Motor neuron (in vitro differentiated cells): Measurements from ENCODE around the gene PSMB7. TPM values are rescaled to one million over a fixed set of nuclear protein-coding genes. Genes with fewer than 3 reads are reported as not detected.

Experiments used
- ATAC-seq, 8 experiments: fragments of 200-7000 bp; cut with Tn5 transposase; replicated peaks in 6 of 8; 2 replicates each; pipeline ENCODE4 v1.8.0; 2021; ENCODE audit warnings: mild to moderate bottlenecking in 8 of 8, moderate library complexity in 8 of 8
- H3K27ac ChIP-seq, 2 donors: fragments of 250-450 bp; sonication (Bioruptor Pico); 2 replicates each; pipeline ENCODE4 v1.9.0; 2021; ENCODE audit warnings: antibody characterized with exemption in 2 of 2, mild to moderate bottlenecking in 2 of 2, moderate library complexity in 1 of 2
- H3K4me1 ChIP-seq, 2 donors: fragments of 250-450 bp; sonication (Bioruptor Pico); replicated peaks in 1 of 2; 2 replicates each; pipeline ENCODE4 v1.6.1; 2021; ENCODE audit warnings: antibody characterized with exemption in 2 of 2, mild to moderate bottlenecking in 2 of 2, moderate library complexity in 1 of 2
- H3K4me3 ChIP-seq, 5 donors: fragments of 250-450 bp; sonication (Bioruptor Pico); 2 replicates each; pipeline ENCODE4 v1.9.0; 2021; ENCODE audit warnings: antibody characterized with exemption in 5 of 5, mild to moderate bottlenecking in 5 of 5, moderate library complexity in 4 of 5
- WGBS, 10 experiments: fragments of 450-650 bp; shearing (Covaris generic); methylation state at CpG; one replicate each; pipeline ENCODE4 v1.0.0; 2022; 5-methylcytosine and 5-hydroxymethylcytosine counted together
- in situ Hi-C, 9 experiments: fragments of 400-800 bp; cut with MboI; loops; one replicate each; pipeline ENCODE4 v1.15.0; 2021; ENCODE audit warnings: low sequenced_read_pairs in 9 of 9, low pct_unique_long_range_greater_than_20kb in 2 of 9; ENCODE audit not compliant: unreplicated experiment in 9 of 9
- total RNA-seq, 8 experiments: library from RNA; unstranded; fragments of 300-600 nt; gene quantifications; 2 replicates each; pipeline versions ENCODE4 v1.2.3 to v1.2.4, GENCODE V29; 2022

Gene PSMB7
- 100 to 1,000 TPM; 169 to 289 (median 207) TPM for total RNA-seq

- Histone ChIP-seq H3K27ac (peak within 1 kb of the TSS; percentile 80 to 85), H3K4me3 (peak within 1 kb of the TSS; percentile 56 to 98 (median 67)), H3K4me1 (peaks cover 4 to 6% of the 10 kb centered on the region in 2 donors)
- 0 to 25% (median 5%) methylated on average over 1 to 27 of the region's 41 CpGs; no CpG with 5 or more reads in 2 of the 10 experiments for WGBS, 10 experiments
- peak; percentile 85 to 94 (median 90) for ATAC-seq
- in situ Hi-C loops: loop anchor here in 4 of 9 experiments (10.0 to 25.0 kb wide), 2 partner anchors 120 to 122 kb away; no protein-coding TSS in a partner anchor
These were observed at the start of gene PSMB7 for GRCh38 chr9:124415102-124415851. Gene PSMB7, minus strand, starts transcription at chr9:124415442. Its CDS starts 17 bp downstream, at chr9:124415425.

GRCh38 chr9:124462739-124463138 lies 47.5 kb upstream of the PSMB7 start:
- H3K27ac ChIP-seq: no peak overlapping the region
- in situ Hi-C loops: no loop called here
- H3K4me1 ChIP-seq: no peaks in the 10 kb centered on the region
- no peak for ATAC-seq
- H3K4me3 ChIP-seq: no peak overlapping the region
- 8 to 100% (median 80%) methylated on average over 1 of the region's 1 CpG; no CpG with 5 or more reads in 1 of the 10 experiments for WGBS, 10 experiments

- no peak overlapping the region for H3K27ac ChIP-seq
- 33 to 100% (median 89%) methylated on average over 1 to 5 of the region's 9 CpGs; no CpG with 5 or more reads in 5 of the 10 experiments for WGBS, 10 experiments
These were observed 43.2 kb upstream of the PSMB7 start for GRCh38 chr9:124458441-124458840.

GRCh38 chr9:124457887-124458431 lies 42.7 kb upstream of the PSMB7 start:
- ATAC-seq: no peak
- WGBS, 10 experiments: 87 to 100% (median 90%) methylated on average over 1 to 3 of the region's 8 CpGs; no CpG with 5 or more reads in 7 of the 10 experiments
- peaks cover 0 to 2% of the 10 kb centered on the region in 2 donors for H3K4me1 ChIP-seq
- H3K4me3 ChIP-seq: no peak overlapping the region
- in situ Hi-C loops: no loop called here
- no peak overlapping the region for H3K27ac ChIP-seq

More at GRCh38 chr9:124458441-124458840, 43.2 kb upstream of the PSMB7 start:
- no peak for ATAC-seq
- H3K4me1 ChIP-seq: no peaks in the 10 kb centered on the region
- in situ Hi-C loops: no loop called here
- no peak overlapping the region for H3K4me3 ChIP-seq

GRCh38 chr9:124457079-124457886 lies 42.0 kb upstream of the PSMB7 start:
- no peak overlapping the region for H3K4me3 ChIP-seq
- H3K27ac ChIP-seq: no peak overlapping the region
- no peak for ATAC-seq
- in situ Hi-C loops: no loop called here
- H3K4me1 ChIP-seq: peaks cover 0 to 2% of the 10 kb centered on the region in 2 donors
- 29 to 100% (median 73%) methylated on average over 1 to 5 of the region's 18 CpGs; no CpG with 5 or more reads in 4 of the 10 experiments for WGBS, 10 experiments

GRCh38 chr9:124456341-124457078 lies 41.3 kb upstream of the PSMB7 start:
- Histone ChIP-seq H3K4me3 (no peak overlapping the region), H3K27ac (no peak overlapping the region), H3K4me1 (peaks cover 0 to 3% of the 10 kb centered on the region in 2 donors)
- WGBS, 10 experiments: 0 to 69% (median 35%) methylated on average over 1 to 8 of the region's 15 CpGs; no CpG with 5 or more reads in 4 of the 10 experiments
- in situ Hi-C loops: no loop called here
- no peak for ATAC-seq

- whole genome bisulfite sequencing, 10 experiments: 30 to 80% (median 72%) methylated on average over 2 to 5 of the region's 7 CpGs; no CpG with 5 or more reads in 4 of the 10 experiments
- ATAC-seq: no peak
- Histone ChIP-seq H3K4me3 (no peak overlapping the region), H3K27ac (no peak overlapping the region), H3K4me1 (peaks cover under 1 to 10% of the 10 kb centered on the region in 2 donors)
- in situ Hi-C loops: no loop called here
These were observed 40.6 kb upstream of the PSMB7 start for GRCh38 chr9:124455820-124456219.

GRCh38 chr9:124454791-124455443 lies 39.7 kb upstream of the PSMB7 start:
- WGBS, 10 experiments: 60 to 100% (median 80%) methylated on average over 1 to 6 of the region's 14 CpGs; no CpG with 5 or more reads in 3 of the 10 experiments
- ATAC-seq: peak in 5 of 8 experiments; percentile 10 to 32 (median 20)
- H3K4me1 ChIP-seq: peaks cover 5 to 15% of the 10 kb centered on the region in 2 donors
- no peak overlapping the region for H3K4me3 ChIP-seq
- H3K27ac ChIP-seq: no peak overlapping the region
- in situ Hi-C loops: no loop called here

GRCh38 chr9:124454296-124454695 lies 39.1 kb upstream of the PSMB7 start:
- ATAC-seq: no peak
- 17 to 100% (median 68%) methylated on average over 1 to 2 of the region's 9 CpGs; no CpG with 5 or more reads in 6 of the 10 experiments for WGBS, 10 experiments
- in situ Hi-C loops: no loop called here
- H3K4me1 ChIP-seq: peaks cover 5 to 15% of the 10 kb centered on the region in 2 donors
- H3K27ac ChIP-seq: no peak overlapping the region
- no peak overlapping the region for H3K4me3 ChIP-seq

GRCh38 chr9:124453586-124454191 lies 38.4 kb upstream of the PSMB7 start:
- peaks cover 5 to 15% of the 10 kb centered on the region in 2 donors for H3K4me1 ChIP-seq
- WGBS, 10 experiments: 45% methylated on average over 4 of the region's 35 CpGs; no CpG with 5 or more reads in 9 of the 10 experiments
- no peak overlapping the region for H3K27ac ChIP-seq
- in situ Hi-C loops: no loop called here
- no peak overlapping the region for H3K4me3 ChIP-seq
- ATAC-seq: peak in 2 of 8 experiments; percentile 20 to 46

GRCh38 chr9:124452841-124453585 lies 37.8 kb upstream of the PSMB7 start:
- 0 to 90% (median 59%) methylated on average over 1 to 14 of the region's 85 CpGs; no CpG with 5 or more reads in 6 of the 10 experiments for WGBS, 10 experiments
- Histone ChIP-seq H3K4me1 (peaks cover 5 to 17% of the 10 kb centered on the region in 2 donors), H3K27ac (no peak overlapping the region), H3K4me3 (no peak overlapping the region)
- in situ Hi-C loops: no loop called here
- peak in 3 of 8 experiments; percentile 6 to 16 (median 11) for ATAC-seq
